ENCODE data around the gene TMC5.
"Not testable (repeated sequence)": the region's sequence is repeated elsewhere in the genome, so short reads cannot be mapped to it uniquely, and the experiment has no call there.

The TMC5 gene

GRCh38 chr16:19417640-19418039 lies at the start of gene TMC5:
TMC5 (plus strand) TSS chr16:19417883; CDS start chr16:19440039, 22,156 bp downstream.
- DNase-seq, result peak; percentile 35

- not testable (repeated sequence) for DNase-seq
These were observed 45.1 kb upstream of the TMC5 start for GRCh38 chr16:19372541-19372940.

GRCh38 chr16:19374402-19374801 lies 43.3 kb upstream of the TMC5 start:
- DNase-seq, result no peak

- peak; percentile 72 for DNase-seq
These were observed 42.0 kb upstream of the TMC5 start for GRCh38 chr16:19375561-19376158.

GRCh38 chr16:19377864-19378263 lies 39.8 kb upstream of the TMC5 start:
- DNase-seq, result no peak

GRCh38 chr16:19378511-19378910 lies 39.2 kb upstream of the TMC5 start:
- no peak for DNase-seq

- DNase-seq, result no peak
These were observed 37.8 kb upstream of the TMC5 start for GRCh38 chr16:19379838-19380237.

- DNase-seq, result no peak
These were observed 37.4 kb upstream of the TMC5 start for GRCh38 chr16:19380328-19380727.

- no peak for DNase-seq
These were observed 35.4 kb upstream of the TMC5 start for GRCh38 chr16:19382084-19382801.

GRCh38 chr16:19382887-19383816 lies 34.5 kb upstream of the TMC5 start:
- DNase-seq, result no peak

GRCh38 chr16:19384656-19385055 lies 33.0 kb upstream of the TMC5 start:
- DNase-seq, result no peak

- DNase-seq, result no peak
These were observed 31.2 kb upstream of the TMC5 start for GRCh38 chr16:19386525-19386924.

- DNase-seq, result peak; percentile 76
These were observed 28.4 kb upstream of the TMC5 start for GRCh38 chr16:19389246-19389645.

GRCh38 chr16:19391185-19391776 lies 26.4 kb upstream of the TMC5 start:
- DNase-seq, result not testable (repeated sequence)

- DNase-seq, result no peak
These were observed 25.3 kb upstream of the TMC5 start for GRCh38 chr16:19392352-19392751.

GRCh38 chr16:19393226-19394111 lies 24.2 kb upstream of the TMC5 start:
- DNase-seq, result no peak

- DNase-seq, result peak; percentile 18
These were observed 21.9 kb upstream of the TMC5 start for GRCh38 chr16:19395646-19396267.

GRCh38 chr16:19396555-19397011 lies 21.1 kb upstream of the TMC5 start:
- DNase-seq, result peak; percentile 61

GRCh38 chr16:19397373-19397772 lies 20.3 kb upstream of the TMC5 start:
- not testable (repeated sequence) for DNase-seq

- DNase-seq, result peak; percentile 55
These were observed 17.0 kb upstream of the TMC5 start for GRCh38 chr16:19400711-19401110.

- DNase-seq, result no peak
These were observed 10.7 kb upstream of the TMC5 start for GRCh38 chr16:19406891-19407491.
